Loucy (cell line): ENCODE results near the gene FOXRED2.

Experiments used
- EZH2phosphoT487 ChIP-seq: fragments of 200-600 bp; IDR thresholded peaks from 2 replicates; pipeline ENCODE4 v1.6.1; 2018; ENCODE audit warnings: antibody characterized with exemption, mild to moderate bottlenecking, moderate library complexity, borderline replicate concordance
- TF ChIP-seq, protein P1 (sequence below): fragments of 200-600 bp; sonication (generic); conservative IDR thresholded peaks from 2 replicates; pipeline ENCODE4 v1.5.1; 2014; ENCODE audit warnings: mild to moderate bottlenecking, antibody characterized with exemption, low read length

DNA sequence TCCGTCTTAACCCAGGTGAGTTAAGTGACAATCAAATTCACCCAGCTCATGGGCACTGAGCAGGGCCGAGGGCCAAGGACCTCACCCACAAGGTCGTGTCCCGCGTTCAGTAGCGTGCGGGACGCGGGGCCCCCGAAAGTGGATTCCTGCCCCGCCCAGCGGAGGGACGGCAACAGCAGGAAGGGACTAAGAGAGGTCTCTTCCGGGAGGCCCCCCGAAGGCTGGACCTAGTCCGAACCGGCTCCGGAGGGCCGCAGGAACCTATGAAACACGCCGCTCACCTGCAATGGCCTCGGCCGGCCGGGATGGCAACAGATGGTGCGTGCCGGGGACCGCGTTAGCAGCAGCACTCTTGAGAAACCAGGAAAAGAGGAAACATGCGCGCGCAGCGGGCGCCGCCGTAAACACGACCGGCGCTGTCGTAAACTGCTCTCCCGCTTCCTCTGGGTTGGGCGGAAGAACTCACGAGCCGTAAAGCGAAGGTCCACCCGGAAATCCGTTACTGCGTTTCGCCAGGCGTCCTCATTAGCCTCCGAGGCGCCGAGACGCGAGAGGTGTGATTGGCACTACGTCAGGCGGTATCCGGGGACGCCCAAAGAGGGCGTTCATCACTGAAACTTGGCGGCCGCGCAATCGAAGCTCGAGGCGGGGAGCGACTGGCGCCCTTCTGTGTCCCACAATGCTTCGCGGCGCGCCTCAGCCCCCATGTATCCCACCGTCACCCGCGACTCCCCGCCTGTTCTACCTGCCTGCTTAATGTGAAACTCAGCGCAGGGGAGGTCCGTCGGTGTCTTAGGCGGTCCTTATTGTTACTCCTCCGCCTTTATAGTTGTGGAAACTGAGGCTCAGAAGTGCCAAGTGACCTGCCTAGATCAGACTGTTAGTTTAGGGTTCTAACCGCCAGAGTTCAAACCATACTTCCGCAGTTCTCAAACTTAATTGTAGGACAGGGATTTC is 22.2 kb upstream of the FOXRED2 start, which contains the start of gene EIF3D:
- TF ChIP-seq, protein P1, sequence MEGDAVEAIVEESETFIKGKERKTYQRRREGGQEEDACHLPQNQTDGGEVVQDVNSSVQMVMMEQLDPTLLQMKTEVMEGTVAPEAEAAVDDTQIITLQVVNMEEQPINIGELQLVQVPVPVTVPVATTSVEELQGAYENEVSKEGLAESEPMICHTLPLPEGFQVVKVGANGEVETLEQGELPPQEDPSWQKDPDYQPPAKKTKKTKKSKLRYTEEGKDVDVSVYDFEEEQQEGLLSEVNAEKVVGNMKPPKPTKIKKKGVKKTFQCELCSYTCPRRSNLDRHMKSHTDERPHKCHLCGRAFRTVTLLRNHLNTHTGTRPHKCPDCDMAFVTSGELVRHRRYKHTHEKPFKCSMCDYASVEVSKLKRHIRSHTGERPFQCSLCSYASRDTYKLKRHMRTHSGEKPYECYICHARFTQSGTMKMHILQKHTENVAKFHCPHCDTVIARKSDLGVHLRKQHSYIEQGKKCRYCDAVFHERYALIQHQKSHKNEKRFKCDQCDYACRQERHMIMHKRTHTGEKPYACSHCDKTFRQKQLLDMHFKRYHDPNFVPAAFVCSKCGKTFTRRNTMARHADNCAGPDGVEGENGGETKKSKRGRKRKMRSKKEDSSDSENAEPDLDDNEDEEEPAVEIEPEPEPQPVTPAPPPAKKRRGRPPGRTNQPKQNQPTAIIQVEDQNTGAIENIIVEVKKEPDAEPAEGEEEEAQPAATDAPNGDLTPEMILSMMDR, result no peak
- no peak for TF ChIP-seq EZH2phosphoT487
